OCI-LY3 (cell line): Measurements from ENCODE around the gene RNF6.

Experiments
- H2AFZ ChIP-seq: fragments of 200-600, 300-600 bp; shearing (Covaris generic); 2 replicates; pipeline ENCODE4 v1.6.0; 2014; ENCODE audit warnings: antibody characterized with exemption, low read depth, low read length
- H3K27ac ChIP-seq: fragments of 200-600, 300-600 bp; sonication (generic); 2 replicates; pipeline ENCODE4 v1.5.1; 2014; ENCODE audit warnings: mild to moderate bottlenecking, low read length, moderate library complexity, mixed read lengths
- H3K27me3 ChIP-seq: fragments of 200-600, 300-600 bp; sonication (generic); 2 replicates; pipeline ENCODE4 v1.6.1; 2014; ENCODE audit warnings: low read depth, low read length, mixed read lengths
- H3K36me3 ChIP-seq: fragments of 200-600, 300-600 bp; sonication (generic); replicated peaks from 2 replicates; pipeline ENCODE3; 2014; ENCODE audit warnings: low read depth, low read length, mixed read lengths
- H3K4me1 ChIP-seq: fragments of 300-600, 200-600 bp; sonication (generic); 2 replicates; pipeline ENCODE4 v1.6.1; 2014; ENCODE audit warnings: low read length, mixed read lengths
- H3K4me2 ChIP-seq: fragments of 200-600, 300-600 bp; sonication (generic); 2 replicates; pipeline ENCODE4 v1.6.1; 2014; ENCODE audit warnings: low read length, mixed read lengths
- H3K4me3 ChIP-seq: fragments of 300-600, 200-600 bp; sonication (generic); 2 replicates; pipeline ENCODE4 v1.5.1; 2014; ENCODE audit warnings: antibody characterized with exemption, mild to moderate bottlenecking, low read length, moderate library complexity
- H3K79me2 ChIP-seq: fragments of 300-600, 200-600 bp; shearing (Covaris generic); 2 replicates; pipeline ENCODE4 v1.6.1; 2014; ENCODE audit warnings: mild to moderate bottlenecking, low read length, mixed read lengths
- H3K9ac ChIP-seq: fragments of 300-600, 200-600 bp; shearing (Covaris generic); 2 replicates; pipeline ENCODE4 v1.6.0; 2014; ENCODE audit warnings: mild to moderate bottlenecking, low read length, moderate library complexity
- H3K9me3 ChIP-seq: fragments of 200-600, 300-600 bp; shearing (Covaris generic); 2 replicates; pipeline ENCODE4 v1.6.1; 2014; ENCODE audit warnings: low read length, mixed read lengths; ENCODE audit not compliant: insufficient read depth
- H4K20me1 ChIP-seq: fragments of 200-600, 300-600 bp; sonication (generic); 2 replicates; pipeline ENCODE4 v1.6.1; 2016; ENCODE audit warnings: low read length, mixed read lengths; ENCODE audit not compliant: insufficient read depth
- EZH2phosphoT487 ChIP-seq: fragments of 200-600 bp; shearing (Covaris generic); IDR thresholded peaks from 2 replicates; pipeline ENCODE4 v1.6.1; 2018; ENCODE audit warnings: antibody characterized with exemption, mixed run types, low read depth
- TF ChIP-seq, protein P1 (sequence below): fragments of 200-600, 300-600 bp; sonication (generic); IDR thresholded peaks from 2 replicates; pipeline ENCODE4 v1.5.1; 2014; ENCODE audit warnings: antibody characterized with exemption, low read length, low read depth

The RNF6 gene

DNA sequence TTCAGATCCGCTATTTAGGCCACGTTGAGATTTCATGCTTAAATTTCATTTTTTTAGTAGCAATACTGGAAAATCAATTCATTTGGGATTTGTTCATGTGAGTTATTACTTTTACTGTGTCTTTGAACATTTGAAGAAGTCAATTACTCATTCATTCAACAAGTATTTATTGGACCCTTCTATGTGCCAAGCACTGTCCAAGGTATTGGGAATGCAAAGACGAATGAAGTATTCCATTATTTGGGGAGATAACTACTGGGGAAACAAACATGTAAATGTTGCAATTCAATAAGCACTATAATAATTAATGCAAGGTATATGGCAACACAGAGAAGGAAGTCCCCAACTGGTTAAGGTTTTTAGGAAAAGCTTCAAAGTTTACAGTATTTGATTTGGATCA is 37.5 kb upstream of the RNF6 start:
- H3K4me1 ChIP-seq = peaks cover 23% of the 10 kb centered on the region
- peaks cover 61% of the 10 kb centered on the region for H4K20me1 ChIP-seq
- H3K9ac ChIP-seq = no peak overlapping the region
- TF ChIP-seq EZH2phosphoT487 = no peak
- TF ChIP-seq, protein P1, sequence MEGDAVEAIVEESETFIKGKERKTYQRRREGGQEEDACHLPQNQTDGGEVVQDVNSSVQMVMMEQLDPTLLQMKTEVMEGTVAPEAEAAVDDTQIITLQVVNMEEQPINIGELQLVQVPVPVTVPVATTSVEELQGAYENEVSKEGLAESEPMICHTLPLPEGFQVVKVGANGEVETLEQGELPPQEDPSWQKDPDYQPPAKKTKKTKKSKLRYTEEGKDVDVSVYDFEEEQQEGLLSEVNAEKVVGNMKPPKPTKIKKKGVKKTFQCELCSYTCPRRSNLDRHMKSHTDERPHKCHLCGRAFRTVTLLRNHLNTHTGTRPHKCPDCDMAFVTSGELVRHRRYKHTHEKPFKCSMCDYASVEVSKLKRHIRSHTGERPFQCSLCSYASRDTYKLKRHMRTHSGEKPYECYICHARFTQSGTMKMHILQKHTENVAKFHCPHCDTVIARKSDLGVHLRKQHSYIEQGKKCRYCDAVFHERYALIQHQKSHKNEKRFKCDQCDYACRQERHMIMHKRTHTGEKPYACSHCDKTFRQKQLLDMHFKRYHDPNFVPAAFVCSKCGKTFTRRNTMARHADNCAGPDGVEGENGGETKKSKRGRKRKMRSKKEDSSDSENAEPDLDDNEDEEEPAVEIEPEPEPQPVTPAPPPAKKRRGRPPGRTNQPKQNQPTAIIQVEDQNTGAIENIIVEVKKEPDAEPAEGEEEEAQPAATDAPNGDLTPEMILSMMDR = no peak
- no peaks in the 10 kb centered on the region for H3K27me3 ChIP-seq
- no peak overlapping the region for H3K4me3 ChIP-seq
- no peak overlapping the region for H2AFZ ChIP-seq
- no peaks in the 10 kb centered on the region for H3K9me3 ChIP-seq
- H3K36me3 ChIP-seq = no peaks in the 10 kb centered on the region
- H3K27ac ChIP-seq = no peak overlapping the region
- peaks cover 100% of the 10 kb centered on the region for H3K79me2 ChIP-seq
- H3K4me2 ChIP-seq = no peak overlapping the region

DNA sequence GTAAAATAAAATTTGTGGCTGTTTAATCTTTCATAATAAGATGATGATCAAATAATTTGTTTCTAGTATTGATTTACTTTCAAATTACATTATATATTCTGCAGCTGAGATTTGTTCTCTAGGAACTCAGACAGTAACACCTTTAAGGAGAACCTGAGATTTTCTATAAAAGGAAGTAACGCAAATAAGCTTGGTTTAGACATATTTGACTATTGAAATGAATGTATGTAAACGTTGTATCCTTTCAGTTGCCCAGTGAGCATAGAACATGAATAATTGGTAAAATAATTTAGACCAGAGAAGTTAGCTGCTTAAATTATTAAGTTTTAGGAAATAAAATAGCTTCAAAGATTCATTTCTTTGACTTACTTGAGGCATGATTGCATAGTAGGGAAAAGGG is 34.9 kb upstream of the RNF6 start:
- no peak overlapping the region for H3K9ac ChIP-seq
- H4K20me1 ChIP-seq = peaks cover 56% of the 10 kb centered on the region
- H3K4me2 ChIP-seq = peak overlapping the region; percentile 70
- H2AFZ ChIP-seq = no peak overlapping the region
- TF ChIP-seq, protein P1 = no peak
- H3K4me1 ChIP-seq = peaks cover 28% of the 10 kb centered on the region
- peaks cover 81% of the 10 kb centered on the region for H3K79me2 ChIP-seq
- peak overlapping the region; percentile 8; the same call in 1 of the 2 replicates for H3K4me3 ChIP-seq
- no peaks in the 10 kb centered on the region for H3K27me3 ChIP-seq
- H3K36me3 ChIP-seq = no peaks in the 10 kb centered on the region
- H3K9me3 ChIP-seq = no peaks in the 10 kb centered on the region
- H3K27ac ChIP-seq = no peak overlapping the region

DNA sequence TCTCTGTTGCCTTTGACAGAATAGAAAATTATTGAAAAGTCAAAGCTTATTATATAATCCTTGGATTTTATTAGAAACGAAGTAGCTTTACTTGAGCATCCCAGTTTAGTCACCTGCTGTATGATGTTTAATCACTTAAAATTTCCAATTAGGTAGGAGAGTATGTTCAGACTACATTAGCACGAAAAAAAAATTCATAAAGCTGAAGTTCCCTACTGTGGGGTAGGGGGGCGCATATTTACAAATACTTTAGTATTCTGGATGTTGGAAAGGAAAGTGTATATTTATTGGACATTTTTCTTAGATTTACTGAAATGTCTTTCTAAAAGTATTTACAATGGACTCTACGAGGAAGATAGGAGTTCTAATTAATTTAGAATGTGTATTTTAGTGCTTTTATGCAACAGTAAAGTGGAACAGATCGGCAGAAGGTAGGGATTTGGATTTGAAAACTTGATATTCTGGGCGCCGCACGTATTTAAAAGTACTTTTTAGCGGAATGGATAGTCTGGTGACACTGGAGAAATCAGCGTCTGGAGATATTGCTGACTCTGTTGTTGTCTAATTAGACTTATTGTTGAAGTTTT is 33.7 kb upstream of the RNF6 start:
- H3K27ac ChIP-seq = no peak overlapping the region
- no peaks in the 10 kb centered on the region for H3K9me3 ChIP-seq
- H3K4me1 ChIP-seq = peaks cover 28% of the 10 kb centered on the region
- H4K20me1 ChIP-seq = peaks cover 45% of the 10 kb centered on the region
- peak overlapping the region; percentile 70 for H3K4me2 ChIP-seq
- H3K36me3 ChIP-seq = no peaks in the 10 kb centered on the region
- H3K27me3 ChIP-seq = no peaks in the 10 kb centered on the region
- H2AFZ ChIP-seq = no peak overlapping the region
- peaks cover 69% of the 10 kb centered on the region for H3K79me2 ChIP-seq
- H3K9ac ChIP-seq = peak overlapping the region; percentile 83
- TF ChIP-seq, protein P1 = peak; percentile 56
- no peak for TF ChIP-seq EZH2phosphoT487
- peak overlapping the region; percentile 93 for H3K4me3 ChIP-seq

DNA sequence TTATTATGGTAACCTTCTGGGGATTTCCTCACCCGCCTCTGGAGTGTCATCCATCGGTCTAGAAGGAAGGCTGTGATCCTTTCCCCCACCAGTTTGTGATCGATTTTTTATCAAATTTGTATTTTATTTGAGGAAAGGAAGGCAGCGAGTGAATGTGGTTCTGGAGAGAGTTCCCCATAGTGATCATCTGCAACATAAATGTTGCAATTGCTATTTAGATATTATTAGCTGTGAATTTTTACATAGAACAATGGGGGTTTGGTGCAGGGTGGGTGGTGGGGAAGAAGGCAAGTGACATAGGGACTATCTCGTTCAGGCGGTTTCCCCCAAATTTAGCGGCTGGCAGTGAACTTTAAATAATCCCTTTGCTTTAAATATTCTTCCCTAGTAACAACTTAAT is 33.0 kb upstream of the RNF6 start:
- Histone ChIP-seq H3K36me3 (no peaks in the 10 kb centered on the region), H3K4me2 (peak overlapping the region; percentile 70), H3K4me3 (peak overlapping the region; percentile 93), H3K9ac (peak overlapping the region; percentile 83), H4K20me1 (peaks cover 39% of the 10 kb centered on the region), H3K9me3 (no peaks in the 10 kb centered on the region), H3K4me1 (peaks cover 28% of the 10 kb centered on the region), H3K27ac (peak overlapping the region; percentile 81; the same call in 1 of the 2 replicates), H2AFZ (no peak overlapping the region), H3K27me3 (no peaks in the 10 kb centered on the region), H3K79me2 (peaks cover 62% of the 10 kb centered on the region)
- no peak for TF ChIP-seq EZH2phosphoT487
- TF ChIP-seq, protein P1 = no peak
